SU-DHL-6 (cell line): Measurements from ENCODE around the gene PRICKLE1.

Source experiments
- H2AFZ ChIP-seq: fragments of 200-600 bp; sonication (generic); 2 replicates; pipeline ENCODE4 v1.6.1; 2014; ENCODE audit warnings: low read depth, mild to moderate bottlenecking, moderate library complexity, mixed read lengths, antibody characterized with exemption, low read length; ENCODE audit not compliant: severe bottlenecking
- H3F3A ChIP-seq: fragments of 200-600 bp; shearing (Covaris generic); 2 replicates; pipeline ENCODE4 v1.6.0; 2016; ENCODE audit warnings: antibody characterized with exemption, mild to moderate bottlenecking; ENCODE audit not compliant: insufficient read depth
- H3K27ac ChIP-seq: fragments of 200-600 bp; sonication (generic); 2 replicates; pipeline ENCODE4 v1.5.1; 2016; ENCODE audit warnings: low read depth, mild to moderate bottlenecking, low read length, moderate library complexity, mixed read lengths
- H3K27me3 ChIP-seq: fragments of 200-600 bp; sonication (generic), shearing (Covaris generic); 2 replicates; pipeline ENCODE4 v1.6.0; 2014; ENCODE audit warnings: mild to moderate bottlenecking, low read length
- H3K36me3 ChIP-seq: fragments of 200-600 bp; sonication (generic); 2 replicates; pipeline ENCODE4 v1.6.1; 2014; ENCODE audit warnings: mild to moderate bottlenecking, low read length, mixed read lengths
- H3K4me2 ChIP-seq: fragments of 300-600, 200-600 bp; shearing (Covaris generic), sonication (generic); 2 replicates; pipeline ENCODE4 v1.6.0; 2014; ENCODE audit warnings: low read length, low read depth, mild to moderate bottlenecking; ENCODE audit not compliant: poor library complexity, severe bottlenecking
- H3K4me3 ChIP-seq: fragments of 200-600 bp; sonication (generic); 2 replicates; pipeline ENCODE4 v1.5.1; 2014; ENCODE audit warnings: antibody characterized with exemption, low read length, mild to moderate bottlenecking, mixed read lengths; ENCODE audit not compliant: insufficient read depth, poor library complexity, severe bottlenecking
- H3K79me2 ChIP-seq: fragments of 200-600 bp; sonication (generic); 2 replicates; pipeline ENCODE4 v1.6.1; 2014; ENCODE audit warnings: mild to moderate bottlenecking, low read length, moderate library complexity; ENCODE audit not compliant: insufficient read depth
- H3K9ac ChIP-seq: fragments of 200-600 bp; sonication (generic); 2 replicates; pipeline ENCODE4 v1.7.0; 2014; ENCODE audit warnings: mild to moderate bottlenecking, low read length
- H3K9me2 ChIP-seq: fragments of 200-600 bp; sonication (generic); replicated peaks from 2 replicates; pipeline ENCODE4 v1.6.1; 2014; ENCODE audit warnings: low read length; ENCODE audit not compliant: insufficient read depth
- H3K9me3 ChIP-seq: fragments of 200-600 bp; sonication (generic); 2 replicates; pipeline ENCODE4 v1.6.1; 2014; ENCODE audit warnings: low read length, mixed read lengths; ENCODE audit not compliant: insufficient read depth
- H4K20me1 ChIP-seq: fragments of 200-600 bp; sonication (generic); 2 replicates; pipeline ENCODE4 v1.6.1; 2014; ENCODE audit warnings: low read depth, mild to moderate bottlenecking, antibody characterized with exemption, low read length, moderate library complexity, mixed read lengths
- EZH2phosphoT487 ChIP-seq: fragments of 200-600 bp; sonication (generic), shearing (Covaris generic); conservative IDR thresholded peaks from 2 replicates; pipeline ENCODE4 v1.6.1; 2018; ENCODE audit warnings: mild to moderate bottlenecking, antibody characterized with exemption, low read length, moderate library complexity, mixed read lengths
- TF ChIP-seq, protein P1 (sequence below): fragments of 200-600 bp; sonication (generic); IDR thresholded peaks from one replicate; pipeline ENCODE4 v1.5.1; 2017; ENCODE audit warnings: antibody characterized with exemption, mild to moderate bottlenecking, low read length, moderate library complexity; ENCODE audit not compliant: insufficient read depth, poor library complexity, severe bottlenecking

Gene PRICKLE1

DNA sequence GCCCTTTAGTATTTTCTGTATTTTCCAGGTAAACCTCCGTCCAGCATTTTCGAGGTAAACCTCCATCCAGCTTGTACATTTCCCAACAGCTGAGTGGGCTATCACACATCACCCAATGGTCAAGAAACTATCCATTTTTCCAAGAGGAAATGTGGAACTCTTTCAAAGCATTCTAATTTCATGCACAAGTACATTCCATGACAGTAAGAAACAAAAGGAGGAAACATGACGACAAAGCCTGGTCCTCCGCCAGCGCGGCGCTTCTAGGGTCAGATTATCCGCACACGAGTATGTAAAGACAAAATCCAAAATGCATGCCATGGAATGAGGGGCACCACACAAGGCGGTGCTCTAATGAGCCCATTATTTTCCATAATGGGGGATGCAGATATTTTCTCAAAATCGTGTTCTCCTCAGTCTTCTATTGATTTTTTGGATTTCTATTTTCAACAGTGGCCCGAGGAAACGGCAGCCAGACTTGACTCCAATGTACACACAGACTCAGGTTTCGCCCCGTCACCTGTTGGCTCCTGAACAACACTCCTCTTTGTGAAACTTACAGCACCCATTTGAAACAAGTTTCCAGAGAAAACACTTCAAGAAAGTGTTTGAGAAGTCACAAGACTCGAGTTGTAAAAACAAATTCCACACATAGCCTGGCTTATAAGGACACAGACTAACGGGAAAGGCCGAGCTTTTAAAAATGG is 107.4 kb downstream of the PRICKLE1 start:
- Histone ChIP-seq H3K4me2 (peak overlapping the region; percentile 92), H4K20me1 (no peaks in the 10 kb centered on the region), H3F3A (peaks cover 4% of the 10 kb centered on the region; the same call in 1 of the 2 replicates), H3K9ac (no peak overlapping the region), H3K27me3 (0 out of 2 replicates have a peak, but pooled peaks cover 2% of the 10 kb centered on the region), H3K79me2 (no peaks in the 10 kb centered on the region), H2AFZ (peak overlapping the region; percentile 64), H3K9me2 (no peaks in the 10 kb centered on the region), H3K36me3 (no peaks in the 10 kb centered on the region), H3K4me3 (no peak overlapping the region), H3K27ac (no peak overlapping the region), H3K9me3 (no peaks in the 10 kb centered on the region)
- no peak for TF ChIP-seq EZH2phosphoT487
- TF ChIP-seq, protein P1, sequence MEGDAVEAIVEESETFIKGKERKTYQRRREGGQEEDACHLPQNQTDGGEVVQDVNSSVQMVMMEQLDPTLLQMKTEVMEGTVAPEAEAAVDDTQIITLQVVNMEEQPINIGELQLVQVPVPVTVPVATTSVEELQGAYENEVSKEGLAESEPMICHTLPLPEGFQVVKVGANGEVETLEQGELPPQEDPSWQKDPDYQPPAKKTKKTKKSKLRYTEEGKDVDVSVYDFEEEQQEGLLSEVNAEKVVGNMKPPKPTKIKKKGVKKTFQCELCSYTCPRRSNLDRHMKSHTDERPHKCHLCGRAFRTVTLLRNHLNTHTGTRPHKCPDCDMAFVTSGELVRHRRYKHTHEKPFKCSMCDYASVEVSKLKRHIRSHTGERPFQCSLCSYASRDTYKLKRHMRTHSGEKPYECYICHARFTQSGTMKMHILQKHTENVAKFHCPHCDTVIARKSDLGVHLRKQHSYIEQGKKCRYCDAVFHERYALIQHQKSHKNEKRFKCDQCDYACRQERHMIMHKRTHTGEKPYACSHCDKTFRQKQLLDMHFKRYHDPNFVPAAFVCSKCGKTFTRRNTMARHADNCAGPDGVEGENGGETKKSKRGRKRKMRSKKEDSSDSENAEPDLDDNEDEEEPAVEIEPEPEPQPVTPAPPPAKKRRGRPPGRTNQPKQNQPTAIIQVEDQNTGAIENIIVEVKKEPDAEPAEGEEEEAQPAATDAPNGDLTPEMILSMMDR: no peak

DNA sequence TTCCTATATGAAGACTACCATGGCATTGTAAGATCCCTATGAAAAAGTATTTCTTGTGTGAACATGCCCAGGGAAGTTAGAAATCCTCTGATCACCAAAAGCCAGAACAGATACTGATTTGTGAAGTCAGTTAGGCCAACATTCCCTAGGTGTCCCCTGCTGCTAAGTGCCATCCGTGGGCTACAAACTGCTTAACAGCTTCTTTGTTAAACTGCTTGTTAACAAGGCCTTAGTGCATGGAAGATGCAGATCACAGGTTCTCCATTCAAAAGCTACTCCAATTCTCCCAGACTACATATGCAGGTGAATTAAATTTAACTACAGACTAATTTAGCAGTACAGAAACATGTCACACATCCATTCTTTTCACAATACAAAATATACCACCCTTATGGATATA is 108.2 kb downstream of the PRICKLE1 start:
- H4K20me1 ChIP-seq: no peaks in the 10 kb centered on the region
- no peak overlapping the region for H3K27ac ChIP-seq
- TF ChIP-seq, protein P1: no peak
- no peak for TF ChIP-seq EZH2phosphoT487
- H3K79me2 ChIP-seq: no peaks in the 10 kb centered on the region
- 0 out of 2 replicates have a peak, but pooled peaks cover 2% of the 10 kb centered on the region for H3K27me3 ChIP-seq
- H3F3A ChIP-seq: peaks cover 4% of the 10 kb centered on the region; the same call in 1 of the 2 replicates
- H3K4me2 ChIP-seq: no peak overlapping the region
- no peaks in the 10 kb centered on the region for H3K36me3 ChIP-seq
- H3K9me3 ChIP-seq: no peaks in the 10 kb centered on the region
- no peak overlapping the region for H2AFZ ChIP-seq
- H3K9ac ChIP-seq: no peak overlapping the region
- H3K4me3 ChIP-seq: no peak overlapping the region
- H3K9me2 ChIP-seq: no peaks in the 10 kb centered on the region

- TF ChIP-seq EZH2phosphoT487: no peak
- TF ChIP-seq, protein P1: no peak
- Histone ChIP-seq H3K27me3 (0 out of 2 replicates have a peak, but pooled peaks cover 2% of the 10 kb centered on the region), H3K9ac (no peak overlapping the region), H2AFZ (no peak overlapping the region), H3K9me3 (no peaks in the 10 kb centered on the region), H3K79me2 (no peaks in the 10 kb centered on the region), H3K4me2 (no peak overlapping the region), H3K4me3 (no peak overlapping the region), H3K9me2 (no peaks in the 10 kb centered on the region), H3F3A (no peaks in the 10 kb centered on the region), H4K20me1 (no peaks in the 10 kb centered on the region), H3K36me3 (no peaks in the 10 kb centered on the region), H3K27ac (no peak overlapping the region)
Observed at GRCh38 chr12:42477941-42478340, 111.6 kb downstream of the PRICKLE1 start.
